ENCODE results near the gene NEU1. TPM values are rescaled to one million over a fixed set of nuclear protein-coding genes. Genes with fewer than 3 reads are reported as not detected.

NEU1 gene
- total RNA-seq, 6 experiments from 2014 or later, result 35.8 to 48.6 (median 40.9) TPM

- no peak for DNase-seq
- TF ChIP-seq, protein P1, sequence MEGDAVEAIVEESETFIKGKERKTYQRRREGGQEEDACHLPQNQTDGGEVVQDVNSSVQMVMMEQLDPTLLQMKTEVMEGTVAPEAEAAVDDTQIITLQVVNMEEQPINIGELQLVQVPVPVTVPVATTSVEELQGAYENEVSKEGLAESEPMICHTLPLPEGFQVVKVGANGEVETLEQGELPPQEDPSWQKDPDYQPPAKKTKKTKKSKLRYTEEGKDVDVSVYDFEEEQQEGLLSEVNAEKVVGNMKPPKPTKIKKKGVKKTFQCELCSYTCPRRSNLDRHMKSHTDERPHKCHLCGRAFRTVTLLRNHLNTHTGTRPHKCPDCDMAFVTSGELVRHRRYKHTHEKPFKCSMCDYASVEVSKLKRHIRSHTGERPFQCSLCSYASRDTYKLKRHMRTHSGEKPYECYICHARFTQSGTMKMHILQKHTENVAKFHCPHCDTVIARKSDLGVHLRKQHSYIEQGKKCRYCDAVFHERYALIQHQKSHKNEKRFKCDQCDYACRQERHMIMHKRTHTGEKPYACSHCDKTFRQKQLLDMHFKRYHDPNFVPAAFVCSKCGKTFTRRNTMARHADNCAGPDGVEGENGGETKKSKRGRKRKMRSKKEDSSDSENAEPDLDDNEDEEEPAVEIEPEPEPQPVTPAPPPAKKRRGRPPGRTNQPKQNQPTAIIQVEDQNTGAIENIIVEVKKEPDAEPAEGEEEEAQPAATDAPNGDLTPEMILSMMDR (IDR thresholded peaks at IDR 0.05), result peak; percentile 16; the same call in 1 of the 2 replicates
- H3K27ac Mint-ChIP-seq, result peak overlapping the region; percentile 65
- no peaks in the 10 kb centered on the region for H3K9me3 Mint-ChIP-seq
- peaks cover 38% of the 10 kb centered on the region for H3K4me1 Mint-ChIP-seq (ENCODE audit: low read depth)
- no peaks in the 10 kb centered on the region for H3K27me3 Mint-ChIP-seq (ENCODE audit: insufficient read depth)
- peak overlapping the region; percentile 89 for H3K4me3 Mint-ChIP-seq
- peaks cover 6% of the 10 kb centered on the region; the same call in 1 of the 2 replicates for H3K36me3 Mint-ChIP-seq (ENCODE audit: low read depth)
Observed at GRCh38 chr6:31896856-31897611, 34.4 kb upstream of the NEU1 start.

GRCh38 chr6:31896493-31896855 lies 33.9 kb upstream of the NEU1 start:
- peaks cover 38% of the 10 kb centered on the region for H3K4me1 Mint-ChIP-seq (ENCODE audit: low read depth)
- peak overlapping the region; percentile 65 for H3K27ac Mint-ChIP-seq
- no peaks in the 10 kb centered on the region for H3K27me3 Mint-ChIP-seq (ENCODE audit: insufficient read depth)
- peak overlapping the region; percentile 89 for H3K4me3 Mint-ChIP-seq
- TF ChIP-seq, protein P1 (IDR thresholded peaks at IDR 0.05), result no peak
- no peaks in the 10 kb centered on the region for H3K9me3 Mint-ChIP-seq
- peaks cover 10% of the 10 kb centered on the region; the same call in 1 of the 2 replicates for H3K36me3 Mint-ChIP-seq (ENCODE audit: low read depth)
- no peak for DNase-seq

DNA sequence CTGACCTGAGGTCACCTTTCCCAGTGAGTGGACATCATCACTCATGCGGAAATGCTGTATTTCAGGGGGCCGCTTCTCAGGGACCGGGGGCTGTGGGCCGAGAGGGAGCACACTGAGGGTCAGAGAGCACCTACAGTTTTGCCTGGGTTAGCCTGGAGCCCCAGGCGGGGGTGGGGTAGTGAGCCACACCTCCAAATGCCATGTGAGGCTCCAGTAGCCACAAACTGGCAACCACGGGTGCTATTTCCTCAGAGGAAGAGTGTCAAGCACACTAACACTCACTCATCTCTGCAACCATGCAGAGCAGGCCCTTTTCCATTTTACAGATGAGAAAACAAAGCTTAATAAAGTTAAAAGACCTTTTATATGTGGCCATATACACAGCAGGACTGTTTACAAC lies 30.2 kb upstream of the NEU1 start:
- Mint-ChIP-seq H3K27me3 (ENCODE audit: insufficient read depth) (no peaks in the 10 kb centered on the region), H3K36me3 (ENCODE audit: low read depth) (peaks cover 23% of the 10 kb centered on the region; the same call in 1 of the 2 replicates), H3K27ac (no peak overlapping the region), H3K4me1 (ENCODE audit: low read depth) (peaks cover 20% of the 10 kb centered on the region), H3K4me3 (no peak overlapping the region), H3K9me3 (no peaks in the 10 kb centered on the region)
- TF ChIP-seq, protein P1 (IDR thresholded peaks at IDR 0.05), result no peak
- no peak for DNase-seq

DNA sequence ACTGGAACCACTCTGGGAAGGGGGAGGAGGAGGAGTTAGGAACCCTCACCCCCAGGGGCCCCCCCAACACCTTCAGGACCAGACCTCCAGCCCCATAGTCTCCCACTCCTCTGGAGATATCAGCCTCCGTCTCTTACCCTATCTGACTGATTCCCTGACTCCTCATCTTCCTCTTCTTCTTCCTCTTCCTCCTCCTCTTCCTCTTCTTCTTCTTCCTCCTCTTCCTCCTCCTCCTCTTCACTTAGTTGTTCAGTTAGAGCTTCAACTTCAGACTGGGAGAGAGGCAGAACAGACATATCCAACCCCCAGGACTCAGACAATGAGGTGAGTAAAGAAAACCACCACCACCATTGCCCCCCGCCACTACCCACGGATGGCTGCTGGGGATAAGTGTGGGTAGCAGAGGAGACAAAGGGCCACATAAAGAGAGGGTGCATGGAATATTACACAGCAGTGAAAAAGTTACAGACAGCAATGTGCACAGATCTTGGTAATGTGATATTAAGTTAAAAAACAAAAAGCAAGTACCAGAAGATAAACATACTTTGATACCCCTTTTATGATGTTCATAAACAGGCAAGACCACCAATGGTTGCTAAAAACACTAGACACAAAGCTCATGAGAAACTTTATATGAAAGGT lies 26.8 kb upstream of the NEU1 start:
- Mint-ChIP-seq H3K27ac (no peak overlapping the region), H3K36me3 (ENCODE audit: low read depth) (peaks cover 28% of the 10 kb centered on the region), H3K27me3 (ENCODE audit: insufficient read depth) (no peaks in the 10 kb centered on the region), H3K4me3 (no peak overlapping the region), H3K4me1 (ENCODE audit: low read depth) (peaks cover 7% of the 10 kb centered on the region), H3K9me3 (no peaks in the 10 kb centered on the region)
- TF ChIP-seq, protein P1 (IDR thresholded peaks at IDR 0.05), result no peak
- no peak for DNase-seq

GRCh38 chr6:31888276-31889258 lies 25.9 kb upstream of the NEU1 start:
- peaks cover 28% of the 10 kb centered on the region for H3K36me3 Mint-ChIP-seq (ENCODE audit: low read depth)
- H3K4me1 Mint-ChIP-seq (ENCODE audit: low read depth), result peaks cover 6% of the 10 kb centered on the region
- DNase-seq, result no peak
- H3K4me3 Mint-ChIP-seq, result no peak overlapping the region
- no peaks in the 10 kb centered on the region for H3K9me3 Mint-ChIP-seq
- H3K27me3 Mint-ChIP-seq (ENCODE audit: insufficient read depth), result no peaks in the 10 kb centered on the region
- H3K27ac Mint-ChIP-seq, result no peak overlapping the region
- TF ChIP-seq, protein P1 (IDR thresholded peaks at IDR 0.05), result peak; percentile 89

All from HFFc6 (cell line).